ENCODE data around the gene GMCL2. TPM values are rescaled to one million over a fixed set of nuclear protein-coding genes. Genes with fewer than 3 reads are reported as not detected.

GMCL2 gene
- total and polyA plus RNA-seq, 2 experiments from 2014 or later: 0.07 TPM; not detected in 1

DNA sequence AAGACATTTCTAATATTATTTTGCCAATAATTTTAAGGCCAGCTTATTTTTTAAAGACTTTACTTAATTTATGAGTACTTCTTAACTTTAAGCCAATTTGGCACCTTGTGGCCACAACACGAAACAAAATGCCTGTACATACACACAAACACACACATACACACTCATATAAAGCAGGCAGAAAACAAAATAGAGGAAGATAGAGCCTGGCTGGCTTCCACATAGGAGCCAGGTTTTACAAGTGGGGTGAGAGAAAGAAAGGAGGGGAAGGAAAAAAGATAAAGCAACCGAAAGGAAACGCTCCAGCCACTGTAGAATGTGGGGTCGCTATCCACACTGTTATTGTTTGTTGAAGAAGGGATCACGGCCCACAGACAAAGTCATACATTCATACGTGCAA is 10.4 kb downstream of the GMCL2 start:
- no peak for DNase-seq (ENCODE audit: low spot score)

More for the DNA sequence above, 10.4 kb downstream of the GMCL2 start:
- no peak for ATAC-seq
- H3K27me3 ChIP-seq (ENCODE audit: insufficient read depth): no peaks in the 10 kb centered on the region
- Mint-ChIP-seq H3K4me1 (peaks cover 22% of the 10 kb centered on the region), H3K27ac (no peak overlapping the region; the same call in 1 of the 2 replicates), H3K27me3 (ENCODE audit: insufficient read depth, low read depth, poor library complexity) (peaks cover 11% of the 10 kb centered on the region), H3K36me3 (ENCODE audit: low read depth) (peaks cover 16% of the 10 kb centered on the region), H3K4me3 (no peak overlapping the region), H3K9me3 (peaks cover 18% of the 10 kb centered on the region)
- TF ChIP-seq ZNF114 (CRISPR knock-in tag; IDR thresholded peaks at IDR 0.05) (no peak), EZH2phosphoT487 (IDR thresholded peaks at IDR 0.05; ENCODE audit: unreplicated experiment) (no peak), ZNF331 (CRISPR knock-in tag; IDR thresholded peaks at IDR 0.05; ENCODE audit: low read depth) (no peak), CREB1 (CRISPR knock-in tag; IDR thresholded peaks at IDR 0.05; ENCODE audit: low read depth) (no peak), NANOG (IDR thresholded peaks at IDR 0.05; ENCODE audit: borderline replicate concordance) (no peak), EZH2 (IDR thresholded peaks at IDR 0.05; ENCODE audit: low read depth, unreplicated experiment) (no peak), STAT1 (IDR thresholded peaks at IDR 0.05; ENCODE audit: unreplicated experiment) (no peak), JUNB (IDR thresholded peaks at IDR 0.05; ENCODE audit: unreplicated experiment) (no peak), POLR2AphosphoS5 (IDR thresholded peaks at IDR 0.05; ENCODE audit: low read depth) (no peak)
- TF ChIP-seq, protein P1, sequence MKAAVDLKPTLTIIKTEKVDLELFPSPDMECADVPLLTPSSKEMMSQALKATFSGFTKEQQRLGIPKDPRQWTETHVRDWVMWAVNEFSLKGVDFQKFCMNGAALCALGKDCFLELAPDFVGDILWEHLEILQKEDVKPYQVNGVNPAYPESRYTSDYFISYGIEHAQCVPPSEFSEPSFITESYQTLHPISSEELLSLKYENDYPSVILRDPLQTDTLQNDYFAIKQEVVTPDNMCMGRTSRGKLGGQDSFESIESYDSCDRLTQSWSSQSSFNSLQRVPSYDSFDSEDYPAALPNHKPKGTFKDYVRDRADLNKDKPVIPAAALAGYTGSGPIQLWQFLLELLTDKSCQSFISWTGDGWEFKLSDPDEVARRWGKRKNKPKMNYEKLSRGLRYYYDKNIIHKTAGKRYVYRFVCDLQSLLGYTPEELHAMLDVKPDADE (IDR thresholded peaks at IDR 0.05): no peak
- TF ChIP-seq, protein P2, sequence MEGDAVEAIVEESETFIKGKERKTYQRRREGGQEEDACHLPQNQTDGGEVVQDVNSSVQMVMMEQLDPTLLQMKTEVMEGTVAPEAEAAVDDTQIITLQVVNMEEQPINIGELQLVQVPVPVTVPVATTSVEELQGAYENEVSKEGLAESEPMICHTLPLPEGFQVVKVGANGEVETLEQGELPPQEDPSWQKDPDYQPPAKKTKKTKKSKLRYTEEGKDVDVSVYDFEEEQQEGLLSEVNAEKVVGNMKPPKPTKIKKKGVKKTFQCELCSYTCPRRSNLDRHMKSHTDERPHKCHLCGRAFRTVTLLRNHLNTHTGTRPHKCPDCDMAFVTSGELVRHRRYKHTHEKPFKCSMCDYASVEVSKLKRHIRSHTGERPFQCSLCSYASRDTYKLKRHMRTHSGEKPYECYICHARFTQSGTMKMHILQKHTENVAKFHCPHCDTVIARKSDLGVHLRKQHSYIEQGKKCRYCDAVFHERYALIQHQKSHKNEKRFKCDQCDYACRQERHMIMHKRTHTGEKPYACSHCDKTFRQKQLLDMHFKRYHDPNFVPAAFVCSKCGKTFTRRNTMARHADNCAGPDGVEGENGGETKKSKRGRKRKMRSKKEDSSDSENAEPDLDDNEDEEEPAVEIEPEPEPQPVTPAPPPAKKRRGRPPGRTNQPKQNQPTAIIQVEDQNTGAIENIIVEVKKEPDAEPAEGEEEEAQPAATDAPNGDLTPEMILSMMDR (conservative IDR thresholded peaks at IDR 0.05; ENCODE audit: low read depth in 2 of 2): no peak
- TF ChIP-seq, protein P3, sequence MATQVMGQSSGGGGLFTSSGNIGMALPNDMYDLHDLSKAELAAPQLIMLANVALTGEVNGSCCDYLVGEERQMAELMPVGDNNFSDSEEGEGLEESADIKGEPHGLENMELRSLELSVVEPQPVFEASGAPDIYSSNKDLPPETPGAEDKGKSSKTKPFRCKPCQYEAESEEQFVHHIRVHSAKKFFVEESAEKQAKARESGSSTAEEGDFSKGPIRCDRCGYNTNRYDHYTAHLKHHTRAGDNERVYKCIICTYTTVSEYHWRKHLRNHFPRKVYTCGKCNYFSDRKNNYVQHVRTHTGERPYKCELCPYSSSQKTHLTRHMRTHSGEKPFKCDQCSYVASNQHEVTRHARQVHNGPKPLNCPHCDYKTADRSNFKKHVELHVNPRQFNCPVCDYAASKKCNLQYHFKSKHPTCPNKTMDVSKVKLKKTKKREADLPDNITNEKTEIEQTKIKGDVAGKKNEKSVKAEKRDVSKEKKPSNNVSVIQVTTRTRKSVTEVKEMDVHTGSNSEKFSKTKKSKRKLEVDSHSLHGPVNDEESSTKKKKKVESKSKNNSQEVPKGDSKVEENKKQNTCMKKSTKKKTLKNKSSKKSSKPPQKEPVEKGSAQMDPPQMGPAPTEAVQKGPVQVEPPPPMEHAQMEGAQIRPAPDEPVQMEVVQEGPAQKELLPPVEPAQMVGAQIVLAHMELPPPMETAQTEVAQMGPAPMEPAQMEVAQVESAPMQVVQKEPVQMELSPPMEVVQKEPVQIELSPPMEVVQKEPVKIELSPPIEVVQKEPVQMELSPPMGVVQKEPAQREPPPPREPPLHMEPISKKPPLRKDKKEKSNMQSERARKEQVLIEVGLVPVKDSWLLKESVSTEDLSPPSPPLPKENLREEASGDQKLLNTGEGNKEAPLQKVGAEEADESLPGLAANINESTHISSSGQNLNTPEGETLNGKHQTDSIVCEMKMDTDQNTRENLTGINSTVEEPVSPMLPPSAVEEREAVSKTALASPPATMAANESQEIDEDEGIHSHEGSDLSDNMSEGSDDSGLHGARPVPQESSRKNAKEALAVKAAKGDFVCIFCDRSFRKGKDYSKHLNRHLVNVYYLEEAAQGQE (IDR thresholded peaks at IDR 0.05; ENCODE audit: unreplicated experiment): no peak
- TF ChIP-seq, protein P4, sequence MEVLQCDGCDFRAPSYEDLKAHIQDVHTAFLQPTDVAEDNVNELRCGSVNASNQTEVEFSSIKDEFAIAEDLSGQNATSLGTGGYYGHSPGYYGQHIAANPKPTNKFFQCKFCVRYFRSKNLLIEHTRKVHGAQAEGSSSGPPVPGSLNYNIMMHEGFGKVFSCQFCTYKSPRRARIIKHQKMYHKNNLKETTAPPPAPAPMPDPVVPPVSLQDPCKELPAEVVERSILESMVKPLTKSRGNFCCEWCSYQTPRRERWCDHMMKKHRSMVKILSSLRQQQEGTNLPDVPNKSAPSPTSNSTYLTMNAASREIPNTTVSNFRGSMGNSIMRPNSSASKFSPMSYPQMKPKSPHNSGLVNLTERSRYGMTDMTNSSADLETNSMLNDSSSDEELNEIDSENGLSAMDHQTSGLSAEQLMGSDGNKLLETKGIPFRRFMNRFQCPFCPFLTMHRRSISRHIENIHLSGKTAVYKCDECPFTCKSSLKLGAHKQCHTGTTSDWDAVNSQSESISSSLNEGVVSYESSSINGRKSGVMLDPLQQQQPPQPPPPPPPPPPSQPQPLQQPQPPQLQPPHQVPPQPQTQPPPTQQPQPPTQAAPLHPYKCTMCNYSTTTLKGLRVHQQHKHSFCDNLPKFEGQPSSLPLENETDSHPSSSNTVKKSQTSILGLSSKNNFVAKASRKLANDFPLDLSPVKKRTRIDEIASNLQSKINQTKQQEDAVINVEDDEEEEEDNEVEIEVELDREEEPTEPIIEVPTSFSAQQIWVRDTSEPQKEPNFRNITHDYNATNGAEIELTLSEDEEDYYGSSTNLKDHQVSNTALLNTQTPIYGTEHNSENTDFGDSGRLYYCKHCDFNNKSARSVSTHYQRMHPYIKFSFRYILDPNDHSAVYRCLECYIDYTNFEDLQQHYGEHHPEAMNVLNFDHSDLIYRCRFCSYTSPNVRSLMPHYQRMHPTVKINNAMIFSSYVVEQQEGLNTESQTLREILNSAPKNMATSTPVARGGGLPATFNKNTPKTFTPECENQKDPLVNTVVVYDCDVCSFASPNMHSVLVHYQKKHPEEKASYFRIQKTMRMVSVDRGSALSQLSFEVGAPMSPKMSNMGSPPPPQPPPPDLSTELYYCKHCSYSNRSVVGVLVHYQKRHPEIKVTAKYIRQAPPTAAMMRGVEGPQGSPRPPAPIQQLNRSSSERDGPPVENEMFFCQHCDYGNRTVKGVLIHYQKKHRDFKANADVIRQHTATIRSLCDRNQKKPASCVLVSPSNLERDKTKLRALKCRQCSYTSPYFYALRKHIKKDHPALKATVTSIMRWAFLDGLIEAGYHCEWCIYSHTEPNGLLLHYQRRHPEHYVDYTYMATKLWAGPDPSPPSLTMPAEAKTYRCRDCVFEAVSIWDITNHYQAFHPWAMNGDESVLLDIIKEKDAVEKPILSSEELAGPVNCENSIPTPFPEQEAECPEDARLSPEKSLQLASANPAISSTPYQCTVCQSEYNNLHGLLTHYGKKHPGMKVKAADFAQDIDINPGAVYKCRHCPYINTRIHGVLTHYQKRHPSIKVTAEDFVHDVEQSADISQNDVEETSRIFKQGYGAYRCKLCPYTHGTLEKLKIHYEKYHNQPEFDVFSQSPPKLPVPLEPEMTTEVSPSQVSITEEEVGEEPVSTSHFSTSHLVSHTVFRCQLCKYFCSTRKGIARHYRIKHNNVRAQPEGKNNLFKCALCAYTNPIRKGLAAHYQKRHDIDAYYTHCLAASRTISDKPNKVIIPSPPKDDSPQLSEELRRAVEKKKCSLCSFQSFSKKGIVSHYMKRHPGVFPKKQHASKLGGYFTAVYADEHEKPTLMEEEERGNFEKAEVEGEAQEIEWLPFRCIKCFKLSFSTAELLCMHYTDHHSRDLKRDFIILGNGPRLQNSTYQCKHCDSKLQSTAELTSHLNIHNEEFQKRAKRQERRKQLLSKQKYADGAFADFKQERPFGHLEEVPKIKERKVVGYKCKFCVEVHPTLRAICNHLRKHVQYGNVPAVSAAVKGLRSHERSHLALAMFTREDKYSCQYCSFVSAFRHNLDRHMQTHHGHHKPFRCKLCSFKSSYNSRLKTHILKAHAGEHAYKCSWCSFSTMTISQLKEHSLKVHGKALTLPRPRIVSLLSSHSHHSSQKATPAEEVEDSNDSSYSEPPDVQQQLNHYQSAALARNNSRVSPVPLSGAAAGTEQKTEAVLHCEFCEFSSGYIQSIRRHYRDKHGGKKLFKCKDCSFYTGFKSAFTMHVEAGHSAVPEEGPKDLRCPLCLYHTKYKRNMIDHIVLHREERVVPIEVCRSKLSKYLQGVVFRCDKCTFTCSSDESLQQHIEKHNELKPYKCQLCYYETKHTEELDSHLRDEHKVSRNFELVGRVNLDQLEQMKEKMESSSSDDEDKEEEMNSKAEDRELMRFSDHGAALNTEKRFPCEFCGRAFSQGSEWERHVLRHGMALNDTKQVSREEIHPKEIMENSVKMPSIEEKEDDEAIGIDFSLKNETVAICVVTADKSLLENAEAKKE (CRISPR knock-in tag; IDR thresholded peaks at IDR 0.05): no peak
- H3K36me3 ChIP-seq (ENCODE audit: insufficient read depth): no peaks in the 10 kb centered on the region
- H3K27ac ChIP-seq (ENCODE audit: low read depth): no peak overlapping the region; the same call in 1 of the 2 replicates
- no peak overlapping the region for H3K4me3 ChIP-seq
- no peaks in the 10 kb centered on the region for H4K20me1 ChIP-seq (replicated peaks; ENCODE audit: insufficient read depth)
- no peak overlapping the region for H2AFZ ChIP-seq
- H3K4me2 ChIP-seq: no peak overlapping the region
- no peaks in the 10 kb centered on the region for H3K9me2 ChIP-seq (ENCODE audit: insufficient read depth)
- H3K79me2 ChIP-seq (replicated peaks; ENCODE audit: insufficient read depth): no peaks in the 10 kb centered on the region
- H3F3A ChIP-seq (replicated peaks; ENCODE audit: low read depth): peaks cover 14% of the 10 kb centered on the region; the same call in 1 of the 2 replicates
- H3K4me1 ChIP-seq (ENCODE audit: insufficient read depth): peaks cover 19% of the 10 kb centered on the region

Data from GM23338 (cell line).